HUES6 (cell line): ENCODE results near the gene GOLGA8A.
"Not testable (repeated sequence)": the region's sequence is repeated elsewhere in the genome, so short reads cannot be mapped to it uniquely, and the experiment has no call there.

Source experiments
- H3K27ac ChIP-seq: 2 replicates; pipeline ENCODE4 v1.7.0; 2013; ENCODE audit warnings: low read depth, mild to moderate bottlenecking, low read length, inconsistent platforms
- H3K27me3 ChIP-seq: 2 replicates; pipeline ENCODE4 v1.6.1; 2013; ENCODE audit warnings: low read length; ENCODE audit not compliant: control insufficient read depth, insufficient read depth
- H3K36me3 ChIP-seq: 2 replicates; pipeline ENCODE4 v1.6.1; 2013; ENCODE audit warnings: low read length; ENCODE audit not compliant: control insufficient read depth, insufficient read depth
- H3K4me1 ChIP-seq: 2 replicates; pipeline ENCODE4 v1.6.1; 2013; ENCODE audit warnings: low read length; ENCODE audit not compliant: control insufficient read depth, insufficient read depth
- H3K4me3 ChIP-seq: 2 replicates; pipeline ENCODE4 v1.5.1; 2013; ENCODE audit warnings: low read depth, low read length
- H3K9ac ChIP-seq: one replicate; pipeline ENCODE4 v1.6.1; 2013; ENCODE audit warnings: mild to moderate bottlenecking, low read length
- H3K9me3 ChIP-seq: 2 replicates; pipeline ENCODE4 v1.6.1; 2013; ENCODE audit warnings: low read depth, low read length; ENCODE audit not compliant: control insufficient read depth, insufficient read depth

GOLGA8A gene

DNA sequence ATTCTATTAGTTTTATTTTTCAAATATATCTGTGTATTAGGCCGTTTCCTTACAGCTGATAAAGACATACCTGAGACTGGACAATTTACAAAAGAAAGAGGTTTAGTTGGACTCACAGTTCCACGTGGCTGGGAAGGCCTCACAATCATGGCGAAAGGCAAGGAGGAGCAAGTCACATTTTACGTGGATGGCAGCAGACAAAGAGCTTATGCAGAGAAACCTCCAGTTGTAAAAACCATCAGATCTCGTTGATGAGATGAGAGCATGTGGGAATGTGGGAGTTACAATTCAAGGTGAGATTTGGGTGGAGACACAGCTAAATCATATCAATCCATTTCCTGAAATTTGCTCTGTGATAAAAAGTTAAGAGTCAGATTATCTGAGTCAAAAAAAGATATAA is 2.3 kb upstream of the GOLGA8A start:
- Histone ChIP-seq H3K36me3 (no peaks in the 10 kb centered on the region), H3K4me1 (peaks cover 4% of the 10 kb centered on the region; the same call in 1 of the 2 replicates), H3K9me3 (peaks cover 8% of the 10 kb centered on the region; the same call in 1 of the 2 replicates), H3K27ac (no peak overlapping the region), H3K27me3 (peaks cover 50% of the 10 kb centered on the region), H3K9ac (no peak overlapping the region), H3K4me3 (no peak overlapping the region)

DNA sequence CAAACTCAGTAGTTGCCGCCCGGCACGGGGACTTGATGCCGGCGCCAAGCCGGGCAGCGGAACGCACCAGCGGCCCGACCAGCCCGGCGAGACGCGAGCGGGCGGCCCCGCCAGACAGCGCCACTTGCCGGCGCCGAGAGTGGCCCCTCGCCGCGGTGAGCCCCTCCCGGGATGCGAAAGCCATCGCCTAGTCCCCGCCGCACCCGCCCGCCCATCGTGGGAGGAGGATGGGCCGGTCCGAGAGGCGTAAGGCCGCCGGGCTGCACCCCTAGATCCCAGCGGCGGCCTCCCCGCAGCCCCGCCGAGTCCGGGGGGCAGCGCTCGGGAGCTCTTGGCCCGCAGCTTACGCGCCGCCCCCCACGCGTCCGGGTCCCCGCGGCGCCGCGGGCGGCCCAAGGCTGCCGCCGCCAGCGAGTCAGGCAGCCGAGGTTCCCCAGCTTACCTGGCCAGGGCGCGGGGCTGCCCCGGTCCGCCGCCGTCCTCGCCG is 609 bp downstream of the GOLGA8A start:
- Histone ChIP-seq H3K36me3 (no peaks in the 10 kb centered on the region), H3K9ac (peak overlapping the region; percentile 52), H3K9me3 (peaks cover 8% of the 10 kb centered on the region; the same call in 1 of the 2 replicates), H3K27me3 (peaks cover 41% of the 10 kb centered on the region), H3K27ac (no peak overlapping the region), H3K4me1 (peaks cover 4% of the 10 kb centered on the region; the same call in 1 of the 2 replicates), H3K4me3 (peak overlapping the region; percentile 66)

DNA sequence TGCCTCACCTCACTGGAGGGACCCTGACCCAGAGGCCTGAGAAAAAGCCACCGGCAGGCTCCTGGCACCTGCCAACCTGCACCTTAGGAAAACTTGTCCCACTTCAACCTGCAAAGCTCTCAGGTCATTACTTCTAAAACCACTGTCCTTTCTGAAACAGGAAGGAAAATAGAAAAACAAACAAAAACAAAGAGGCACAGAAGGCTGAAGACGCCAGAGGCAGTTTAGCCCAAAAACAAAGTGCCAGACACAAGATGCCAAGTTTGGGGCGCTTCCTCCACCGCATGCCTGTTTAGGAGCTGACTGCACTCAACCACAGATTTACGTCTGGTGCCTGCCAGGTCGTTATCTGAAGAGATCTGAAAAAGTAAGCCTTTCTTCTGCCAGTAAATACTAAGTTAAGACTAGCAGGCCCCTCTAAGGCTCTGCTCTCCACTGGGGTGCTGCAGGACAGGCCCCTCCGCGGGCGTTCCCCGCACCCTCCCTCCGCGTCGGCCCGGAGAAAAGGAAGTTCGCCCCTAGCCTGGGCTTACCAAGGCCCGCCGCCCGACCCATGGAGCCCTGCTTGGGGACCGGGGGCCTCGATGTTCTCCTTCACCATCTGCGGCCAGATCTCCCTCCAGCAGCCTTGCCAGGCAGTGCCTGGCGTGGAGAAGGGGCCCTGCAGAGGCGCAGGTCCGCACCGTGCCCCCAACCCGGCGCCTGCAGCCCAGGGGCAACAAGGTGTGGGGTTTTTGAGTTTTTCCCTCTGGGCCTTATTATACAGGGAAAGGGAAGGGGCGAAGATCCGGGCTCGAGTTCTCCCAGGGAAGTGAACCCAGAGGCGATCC is 1.3 kb downstream of the GOLGA8A start:
- H3K36me3 ChIP-seq, result no peaks in the 10 kb centered on the region
- H3K27me3 ChIP-seq, result peaks cover 41% of the 10 kb centered on the region
- H3K27ac ChIP-seq, result no peak overlapping the region
- H3K9ac ChIP-seq, result peak overlapping the region; percentile 52
- peak overlapping the region; percentile 66 for H3K4me3 ChIP-seq
- H3K4me1 ChIP-seq, result peaks cover 4% of the 10 kb centered on the region; the same call in 1 of the 2 replicates
- H3K9me3 ChIP-seq, result peaks cover 8% of the 10 kb centered on the region; the same call in 1 of the 2 replicates

DNA sequence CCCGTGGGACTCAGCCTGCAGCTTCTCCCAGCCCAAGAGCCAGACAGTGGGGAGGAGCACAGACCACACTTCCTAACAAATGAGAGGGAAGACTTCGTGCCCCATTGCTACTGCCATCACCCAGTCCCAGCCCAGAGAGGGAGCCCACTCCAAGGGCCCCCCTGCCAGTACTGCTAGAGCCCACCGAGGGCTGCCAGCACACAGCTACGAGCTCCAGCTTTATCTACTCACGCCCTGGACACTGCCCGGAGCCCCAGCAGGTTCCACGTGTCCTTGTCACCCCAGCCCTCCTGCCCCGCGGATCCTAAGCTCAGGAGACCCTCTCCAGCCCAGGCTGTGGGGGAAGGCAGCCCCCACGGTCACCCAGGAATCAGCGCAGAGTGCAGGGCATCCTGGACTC is 1.9 kb downstream of the GOLGA8A start:
- no peak overlapping the region for H3K27ac ChIP-seq
- H3K9ac ChIP-seq, result no peak overlapping the region
- H3K4me3 ChIP-seq, result no peak overlapping the region

DNA sequence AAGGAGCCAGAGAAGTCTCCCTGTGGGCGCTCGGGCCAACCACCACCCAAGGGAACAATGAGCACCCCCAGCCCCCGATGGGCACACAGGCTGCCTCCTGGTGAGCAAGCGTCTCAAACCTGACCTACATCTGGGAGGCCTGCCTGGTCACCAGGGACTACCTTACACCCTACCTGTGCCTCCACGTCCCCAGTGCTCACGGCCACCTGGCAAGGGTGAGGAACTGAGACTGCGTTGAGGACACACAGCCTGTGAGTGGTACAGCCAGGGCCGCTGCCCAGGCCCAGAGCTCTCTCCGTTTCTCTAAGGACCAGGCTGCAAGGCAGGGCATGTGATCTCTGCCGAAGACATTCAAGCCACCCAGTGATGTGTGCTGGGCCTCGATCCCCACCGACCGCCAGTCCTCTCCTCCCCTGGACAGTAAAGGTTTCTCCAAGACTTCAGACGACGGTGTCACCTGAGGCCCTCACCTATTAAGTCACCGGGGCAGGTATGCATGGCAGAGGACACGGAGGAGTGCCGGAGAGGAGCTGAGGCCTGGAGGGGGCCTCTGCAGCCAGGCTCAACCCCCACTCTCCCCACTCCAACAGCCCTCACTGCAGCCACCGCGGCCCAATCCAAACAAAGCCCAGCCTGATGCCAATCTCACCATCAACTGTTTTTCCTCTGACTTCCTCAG is 2.8 kb downstream of the GOLGA8A start:
- Histone ChIP-seq H3K27me3 (peaks cover 41% of the 10 kb centered on the region), H3K36me3 (no peaks in the 10 kb centered on the region), H3K9ac (no peak overlapping the region), H3K4me1 (peaks cover 4% of the 10 kb centered on the region; the same call in 1 of the 2 replicates), H3K4me3 (no peak overlapping the region), H3K27ac (no peak overlapping the region), H3K9me3 (peaks cover 6% of the 10 kb centered on the region; the same call in 1 of the 2 replicates)

More for the DNA sequence above, 1.9 kb downstream of the GOLGA8A start:
- no peaks in the 10 kb centered on the region for H3K36me3 ChIP-seq
- H3K27me3 ChIP-seq, result peaks cover 41% of the 10 kb centered on the region
- H3K4me1 ChIP-seq, result peaks cover 4% of the 10 kb centered on the region; the same call in 1 of the 2 replicates
- H3K9me3 ChIP-seq, result peaks cover 8% of the 10 kb centered on the region; the same call in 1 of the 2 replicates

DNA sequence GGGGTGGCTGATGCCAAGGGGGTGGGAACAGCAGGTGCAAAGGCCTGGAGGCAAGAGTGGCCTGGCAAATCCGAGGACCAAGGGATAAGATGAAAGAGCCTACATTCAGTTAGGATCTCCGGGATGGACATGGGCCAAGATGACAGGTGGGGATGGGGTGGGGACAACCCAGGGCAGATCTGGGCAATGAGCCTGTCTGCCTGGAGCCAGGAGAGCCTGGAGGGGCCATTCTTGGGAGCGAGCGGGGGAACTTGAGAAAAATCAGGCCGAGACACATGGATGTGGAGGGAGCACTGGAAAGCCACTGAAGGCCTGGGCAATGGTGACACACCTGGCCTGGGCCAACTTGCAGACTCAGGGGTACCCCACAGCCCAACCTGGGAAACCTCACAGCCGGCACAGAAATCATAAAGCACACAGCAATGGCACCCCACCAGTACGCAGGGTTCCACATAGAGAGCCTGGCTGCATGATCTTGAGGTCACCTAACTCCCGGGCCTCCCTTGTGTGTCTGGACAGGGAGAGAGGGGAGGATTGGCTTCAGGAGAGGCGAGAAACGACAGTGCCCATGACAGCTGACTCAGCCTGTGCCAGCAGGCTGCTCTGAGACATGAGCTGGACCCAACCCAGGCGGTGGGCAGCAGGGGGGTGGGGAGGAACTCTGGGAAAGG is 3.5 kb downstream of the GOLGA8A start:
- H3K4me1 ChIP-seq, H3K9ac ChIP-seq, H3K9me3 ChIP-seq, H3K4me3 ChIP-seq, H3K27ac ChIP-seq, H3K36me3 ChIP-seq: not testable (repeated sequence)
- H3K27me3 ChIP-seq, result peaks cover 39% of the 10 kb centered on the region

DNA sequence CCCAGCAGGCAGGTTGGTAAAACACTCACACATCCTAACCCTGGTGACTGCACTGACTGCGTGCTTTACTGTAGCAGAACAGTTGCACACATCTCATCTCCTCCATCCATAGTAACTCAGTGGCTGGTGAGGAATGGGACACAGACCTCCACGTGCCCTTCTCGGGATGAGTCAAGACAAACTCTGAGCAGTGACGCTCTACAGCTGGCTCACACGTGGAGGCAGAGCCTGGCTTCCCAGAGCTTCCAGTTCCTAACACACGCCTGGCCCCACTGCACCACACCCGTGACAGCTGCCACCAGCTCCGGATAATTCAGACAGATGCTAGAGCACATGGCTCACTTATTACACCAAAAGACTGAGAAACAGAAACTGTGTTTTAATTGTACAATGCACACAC is 7.0 kb downstream of the GOLGA8A start:
- H3K36me3 ChIP-seq, H3K9ac ChIP-seq, H3K4me1 ChIP-seq, H3K4me3 ChIP-seq, H3K9me3 ChIP-seq, H3K27me3 ChIP-seq, H3K27ac ChIP-seq: not testable (repeated sequence)

DNA sequence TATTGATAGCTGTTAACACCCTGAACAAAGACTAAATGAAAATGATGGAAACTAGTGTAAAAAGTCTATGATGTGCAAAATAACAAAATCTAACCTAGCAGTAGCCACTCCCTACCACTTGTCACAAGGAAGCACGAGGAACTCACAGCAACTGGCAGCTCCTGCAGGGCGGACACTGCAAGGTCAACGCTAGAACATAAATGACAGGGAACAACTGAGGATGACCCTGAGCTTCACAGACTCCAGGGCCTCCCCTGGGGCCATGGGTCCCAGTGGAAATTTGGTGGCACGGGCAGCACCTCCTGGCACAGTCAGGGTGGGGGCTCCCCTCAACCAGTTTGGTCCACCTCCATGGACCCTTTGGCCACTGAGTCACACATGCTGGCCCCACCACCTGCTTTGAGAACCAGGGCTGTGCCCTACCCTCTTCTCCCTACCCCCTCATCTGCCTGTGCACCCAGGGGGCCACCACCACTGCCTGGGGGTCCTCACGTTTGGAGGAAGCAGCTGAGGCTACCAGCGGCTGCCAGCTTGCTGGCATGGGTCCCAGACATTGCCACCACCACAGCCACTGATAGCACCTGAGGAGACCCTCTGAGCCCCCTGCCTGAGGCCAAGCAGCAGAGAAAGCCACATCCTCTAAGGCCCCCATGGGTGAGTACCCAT is 14.1 kb downstream of the GOLGA8A start:
- H3K27me3 ChIP-seq, H3K27ac ChIP-seq, H3K9ac ChIP-seq, H3K9me3 ChIP-seq, H3K36me3 ChIP-seq, H3K4me1 ChIP-seq, H3K4me3 ChIP-seq: not testable (repeated sequence)

DNA sequence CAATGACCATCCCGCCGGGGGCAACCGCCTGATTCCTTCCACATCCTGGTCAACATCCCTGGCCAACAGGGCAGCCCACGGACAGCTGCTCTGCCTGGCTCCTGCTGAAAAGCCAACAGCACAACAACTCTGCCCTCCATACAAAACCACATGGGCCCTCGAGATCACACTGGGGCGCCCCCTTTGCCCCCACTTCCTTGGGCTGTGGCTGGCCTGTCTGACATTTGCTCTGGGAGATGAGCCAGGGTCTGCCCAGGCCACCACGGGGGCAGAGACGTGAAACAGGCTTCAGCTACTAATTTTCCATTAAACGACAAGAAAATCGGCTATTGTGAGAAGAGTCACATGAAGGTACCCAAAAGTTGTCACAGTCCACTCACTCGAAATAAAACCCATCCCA is 16.7 kb downstream of the GOLGA8A start:
- H3K9me3 ChIP-seq, H3K4me1 ChIP-seq, H3K27ac ChIP-seq, H3K27me3 ChIP-seq, H3K36me3 ChIP-seq, H3K9ac ChIP-seq, H3K4me3 ChIP-seq: not testable (repeated sequence)

DNA sequence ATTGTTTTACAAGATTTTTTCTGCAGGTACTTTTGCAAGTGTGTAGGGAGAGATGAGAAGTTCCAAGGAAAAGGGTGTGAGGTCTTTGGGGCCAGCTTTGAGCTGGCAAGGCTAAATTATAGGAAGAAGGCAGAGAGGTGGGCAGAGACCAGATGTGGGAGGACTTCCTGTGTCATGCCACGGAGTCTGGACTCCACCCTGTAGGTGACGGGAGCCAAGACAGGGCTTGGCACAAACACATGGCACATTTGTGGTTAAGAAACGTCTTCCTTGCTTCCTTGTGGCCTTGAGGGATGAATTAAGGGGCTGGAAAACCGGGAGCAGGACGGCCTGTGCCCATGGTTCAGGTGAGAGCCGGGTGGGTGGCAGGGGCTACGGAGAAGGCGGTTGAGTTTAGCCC is 19.2 kb downstream of the GOLGA8A start:
- not testable (repeated sequence) for H3K27ac ChIP-seq, H3K9ac ChIP-seq, H3K36me3 ChIP-seq, H3K4me1 ChIP-seq, H3K4me3 ChIP-seq, H3K9me3 ChIP-seq, H3K27me3 ChIP-seq
